Spleen (tissue), 11 donors: ENCODE results near the gene HP. TPM values are rescaled to one million over a fixed set of nuclear protein-coding genes. Genes with fewer than 3 reads are reported as not detected.

Experiments used
- DNase-seq: peaks from one replicate; pipeline ENCODE4 v3.0.0-alpha.2; 2020
- H3K27ac ChIP-seq, 8 donors: fragments of 200-600 bp; sonication (generic) in 7 of 8; 1 replicate in 4 of 8; 2 replicates in 4 of 8; pipeline versions ENCODE4 v1.5.0 to v1.8.0; 2016 to 2021; ENCODE audit warnings: inconsistent platforms in 4 of 8, mild to moderate bottlenecking in 4 of 8, moderate library complexity in 1 of 8
- H3K27me3 ChIP-seq, 7 donors: fragments of 200-600 bp; sonication (generic) in 6 of 7; replicated peaks in 1 of 7; 1 replicate in 4 of 7; 2 replicates in 3 of 7; pipeline versions ENCODE4 v1.5.0 to v1.8.0; 2016 to 2021; ENCODE audit warnings: inconsistent platforms in 3 of 7, mild to moderate bottlenecking in 1 of 7
- H3K36me3 ChIP-seq, 6 donors: fragments of 200-600 bp; sonication (generic) in 5 of 6; 1 replicate in 4 of 6; 2 replicates in 2 of 6; pipeline versions ENCODE4 v1.5.0 to v1.8.0; 2016 to 2021; ENCODE audit warnings: inconsistent platforms in 2 of 6
- H3K4me1 ChIP-seq, 6 donors: fragments of 200-600 bp; sonication (generic) in 5 of 6; 1 replicate in 3 of 6; 2 replicates in 3 of 6; pipeline versions ENCODE4 v1.5.0 to v1.8.0; 2016 to 2021; ENCODE audit warnings: inconsistent platforms in 3 of 6
- H3K4me3 ChIP-seq, 8 donors: fragments of 200-600 bp; sonication (generic) in 7 of 8; 1 replicate in 4 of 8; 2 replicates in 4 of 8; pipeline versions ENCODE4 v1.5.0 to v1.8.0; 2016 to 2021; ENCODE audit warnings: inconsistent platforms in 4 of 8, mild to moderate bottlenecking in 4 of 8, moderate library complexity in 2 of 8
- H3K9me3 ChIP-seq, 8 donors: fragments of 200-600 bp; sonication (generic) in 7 of 8; 1 replicate in 4 of 8; 2 replicates in 4 of 8; pipeline versions ENCODE4 v1.5.0 to v1.8.0; 2016 to 2021; ENCODE audit warnings: inconsistent platforms in 4 of 8
- CTCF ChIP-seq, 11 experiments: fragments of 200-600 bp in 7 of 11; fragments of 450-650 bp in 4 of 11; sonication (generic) in 4 of 11; IDR thresholded peaks in 8 of 11; conservative IDR thresholded peaks in 3 of 11; 1 replicate in 7 of 11; 2 replicates in 4 of 11; pipeline versions ENCODE4 v1.4.0 to v1.8.0; 2016 to 2021; ENCODE audit warnings: antibody characterized with exemption in 11 of 11, inconsistent platforms in 4 of 11, mild to moderate bottlenecking in 1 of 11
- POLR2A ChIP-seq, 3 donors: fragments of 450-650 bp; IDR thresholded peaks; one replicate each; pipeline ENCODE4 v1.5.1; 2017; ENCODE audit warnings: antibody characterized with exemption in 3 of 3, mild to moderate bottlenecking in 1 of 3
- POLR2AphosphoS5 ChIP-seq, 3 donors: sonication (generic); formaldehyde crosslinking; IDR thresholded peaks; one replicate each; pipeline ENCODE4 v1.5.1; 2017; ENCODE audit warnings: antibody characterized with exemption in 3 of 3
- WGBS, 5 donors: extraction: QIAGEN DNeasy Blood & Tissue Kit in 3 of 5; methylation state at CpG; one replicate each; pipeline versions ENCODE4 v1.1.5 to v1.1.7; 2013 to 2018; 5-methylcytosine and 5-hydroxymethylcytosine counted together
- intact Hi-C: fragments of 100-400 bp; cut with DNase I; formaldehyde crosslinking; loops from one replicate; pipeline ENCODE4 v1.15.0; 2023; ENCODE audit warnings: low total_unique reads
- polyA plus RNA-seq, 3 donors: library from polyadenylated mRNA; stranded (reverse); fragments of 200-250 nt; gene quantifications; one replicate each; pipeline ENCODE4 v1.2.1, GENCODE V29; 2013
- total RNA-seq, 7 donors: library from RNA; depleted of rRNA in 3 of 7; stranded (reverse); fragments of >200 nt in 3 of 7; fragmentation: NEBNext Ultra II Directional in 4 of 7; extraction: Animal tissue kit (Norgen Biotek cat#: 25700) in 4 of 7; gene quantifications; one replicate each; pipeline versions ENCODE4 v1.1.0 to v1.2.1, GENCODE V29; 2016 to 2021
- donor health status: healthy with polysubstance abuse.
- donor health status: DM: no; HTN: no; CAD: no; lungs with moderate emphysema.
- donor health status: DM: no; HTN: no; CAD: no.
- donor health status: Bipolar disorder and iron deficiency.
- donor health status: healthy.
- donor health status: DM: no; HTN: no; CAD: no.
- donor health status: DM: yes; HTN: yes; CAD: no.

The HP gene
- total and polyA plus RNA-seq, 10 donors, result 7.4 to 52.1 (median 15.2) TPM

- intact Hi-C loops, result loop anchor here (5.0 kb wide), 1 partner anchor 80 kb away; the partner anchor contains the start of genes DHX38 and TXNL4B
Observed at GRCh38 chr16:72012607-72013006, 41.7 kb upstream of the HP start.

DNA sequence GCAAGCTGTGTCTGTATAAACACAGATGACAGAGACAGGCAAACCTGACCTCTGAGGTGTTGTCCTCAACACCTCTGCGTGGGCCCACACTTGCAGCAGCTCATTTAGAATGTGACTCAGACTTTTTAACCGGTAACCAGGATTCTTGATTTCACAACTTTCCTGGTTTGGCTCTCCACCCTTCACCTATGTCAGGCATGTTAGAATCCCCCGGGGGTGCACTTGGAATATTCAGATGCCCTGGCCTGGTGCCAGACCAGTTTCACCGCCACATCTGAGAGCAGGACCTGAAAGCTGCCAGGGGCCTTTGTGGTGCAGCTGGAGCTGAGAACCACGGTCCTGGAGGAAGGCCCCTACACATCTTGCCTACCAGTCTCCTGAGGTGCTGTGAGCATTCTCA, 40.9 kb upstream of the HP start:
- H3K4me3 ChIP-seq, result peak overlapping the region in 3 of 8 donors; percentile 0 to 14 (median 9)
- no peaks in the 10 kb centered on the region for H3K9me3 ChIP-seq
- WGBS, 5 donors, result 21 to 42% (median 31%) methylated on average over 5 of the region's 5 CpGs
- peaks cover 0 to 66% (median 19%) of the 10 kb centered on the region in 6 donors for H3K36me3 ChIP-seq
- H3K4me1 ChIP-seq, result peaks cover 2 to 44% (median 22%) of the 10 kb centered on the region in 6 donors
- H3K27me3 ChIP-seq, result no peaks in the 10 kb centered on the region
- H3K27ac ChIP-seq, result peak overlapping the region; percentile 29 to 77 (median 70)
- TF ChIP-seq CTCF (IDR thresholded peaks at IDR 0.05 in 8 of 11, conservative IDR thresholded peaks at IDR 0.05 in 3 of 11) (no peak), POLR2A (IDR thresholded peaks at IDR 0.05) (no peak), POLR2AphosphoS5 (IDR thresholded peaks at IDR 0.05) (no peak)
- intact Hi-C loops, result loop anchor here (5.0 kb wide), 1 partner anchor 79 kb away; the partner anchor contains the start of genes DHX38 and TXNL4B
- DNase-seq, result no peak

More at GRCh38 chr16:72012607-72013006, 41.7 kb upstream of the HP start:
- no peak overlapping the region for H3K4me3 ChIP-seq
- H3K27me3 ChIP-seq, result no peaks in the 10 kb centered on the region
- no peak for DNase-seq
- peaks cover 0 to 58% (median 13%) of the 10 kb centered on the region in 6 donors for H3K36me3 ChIP-seq
- H3K4me1 ChIP-seq, result peaks cover 5 to 50% (median 28%) of the 10 kb centered on the region in 6 donors
- peak overlapping the region; percentile 29 to 77 (median 70) for H3K27ac ChIP-seq
- no peak for TF ChIP-seq POLR2A (IDR thresholded peaks at IDR 0.05)
- peak in 2 of 3 donors; percentile 55 to 63 for TF ChIP-seq POLR2AphosphoS5 (IDR thresholded peaks at IDR 0.05)
- H3K9me3 ChIP-seq, result no peaks in the 10 kb centered on the region
- WGBS, 5 donors, result 69 to 75% (median 71%) methylated on average over 6 to 9 of the region's 9 CpGs

GRCh38 chr16:72013888-72014581, 40.3 kb upstream of the HP start:
- Histone ChIP-seq H3K27me3 (no peaks in the 10 kb centered on the region), H3K4me3 (peak overlapping the region in 3 of 8 donors; percentile 0 to 14 (median 9)), H3K36me3 (peaks cover 0 to 72% (median 25%) of the 10 kb centered on the region in 6 donors), H3K27ac (peak overlapping the region; percentile 29 to 77 (median 70)), H3K4me1 (peaks cover 2 to 40% (median 18%) of the 10 kb centered on the region in 6 donors), H3K9me3 (no peaks in the 10 kb centered on the region)
- TF ChIP-seq CTCF (IDR thresholded peaks at IDR 0.05 in 8 of 11, conservative IDR thresholded peaks at IDR 0.05 in 3 of 11) (no peak), POLR2AphosphoS5 (IDR thresholded peaks at IDR 0.05) (peak in 1 of 3 donors; percentile 59), POLR2A (IDR thresholded peaks at IDR 0.05) (no peak)
- 32 to 56% (median 42%) methylated on average over 15 of the region's 15 CpGs for WGBS, 5 donors
- intact Hi-C loops, result loop anchor here (5.0 kb wide), 1 partner anchor 78 kb away; the partner anchor contains the start of genes DHX38 and TXNL4B
- DNase-seq, result peak; percentile 81

DNA sequence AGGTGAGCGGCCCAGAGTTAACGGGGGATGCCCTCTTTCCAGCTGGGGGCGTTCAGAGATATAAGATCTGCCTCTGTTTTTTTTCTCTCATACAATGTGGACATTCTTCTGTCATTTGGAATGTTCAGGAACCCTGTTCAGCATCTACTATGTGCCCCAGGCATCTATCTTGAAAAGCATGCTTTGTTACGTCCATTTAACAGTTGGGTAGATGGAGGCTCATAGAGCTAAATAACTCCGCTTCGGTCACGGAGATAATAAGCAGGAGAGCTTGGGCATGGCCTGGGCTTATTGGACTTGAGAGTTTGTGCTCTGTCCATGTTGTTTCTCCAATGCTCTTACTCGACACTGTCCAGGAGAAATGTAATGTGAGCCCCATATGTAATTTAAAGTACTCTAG, 39.6 kb upstream of the HP start:
- TF ChIP-seq POLR2A (IDR thresholded peaks at IDR 0.05) (no peak), POLR2AphosphoS5 (IDR thresholded peaks at IDR 0.05) (no peak), CTCF (IDR thresholded peaks at IDR 0.05 in 8 of 11, conservative IDR thresholded peaks at IDR 0.05 in 3 of 11) (no peak)
- Histone ChIP-seq H3K9me3 (no peaks in the 10 kb centered on the region), H3K4me3 (no peak overlapping the region), H3K4me1 (peaks cover 2 to 36% (median 18%) of the 10 kb centered on the region in 6 donors), H3K27ac (peak overlapping the region; percentile 29 to 77 (median 70)), H3K36me3 (peaks cover 0 to 79% (median 30%) of the 10 kb centered on the region in 6 donors), H3K27me3 (no peaks in the 10 kb centered on the region)
- intact Hi-C loops, result loop anchor here (5.0 kb wide), 1 partner anchor 78 kb away; the partner anchor contains the start of genes DHX38 and TXNL4B
- WGBS, 5 donors, result 81 to 90% (median 87%) methylated on average over 8 of the region's 8 CpGs
- DNase-seq, result no peak
